ENCODE measurements around the gene CXXC5.

DNA sequence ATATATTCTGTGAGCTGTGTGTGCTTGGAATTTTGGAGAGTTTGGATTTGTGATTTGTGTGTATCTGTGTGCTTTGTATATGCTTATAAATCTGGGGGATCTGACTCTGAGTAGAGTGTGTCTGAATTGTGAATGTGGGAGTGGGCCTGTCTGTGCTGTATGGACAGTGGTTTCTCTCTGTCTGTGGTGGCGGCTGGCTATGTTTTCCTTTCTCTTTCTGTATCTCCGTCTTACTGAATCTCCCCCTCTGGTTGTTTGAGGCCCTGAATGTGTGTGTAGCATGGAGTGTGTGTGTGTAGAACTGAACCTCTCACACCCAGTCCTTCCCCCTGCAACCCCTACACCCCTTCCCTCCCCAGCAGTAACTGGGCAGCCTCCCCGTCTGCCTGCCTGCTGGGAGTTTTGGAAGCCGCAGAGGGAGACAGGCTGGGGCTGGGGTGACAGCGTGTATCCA, 4.7 kb downstream of the CXXC5 start:
- TF ChIP-seq, protein P1, sequence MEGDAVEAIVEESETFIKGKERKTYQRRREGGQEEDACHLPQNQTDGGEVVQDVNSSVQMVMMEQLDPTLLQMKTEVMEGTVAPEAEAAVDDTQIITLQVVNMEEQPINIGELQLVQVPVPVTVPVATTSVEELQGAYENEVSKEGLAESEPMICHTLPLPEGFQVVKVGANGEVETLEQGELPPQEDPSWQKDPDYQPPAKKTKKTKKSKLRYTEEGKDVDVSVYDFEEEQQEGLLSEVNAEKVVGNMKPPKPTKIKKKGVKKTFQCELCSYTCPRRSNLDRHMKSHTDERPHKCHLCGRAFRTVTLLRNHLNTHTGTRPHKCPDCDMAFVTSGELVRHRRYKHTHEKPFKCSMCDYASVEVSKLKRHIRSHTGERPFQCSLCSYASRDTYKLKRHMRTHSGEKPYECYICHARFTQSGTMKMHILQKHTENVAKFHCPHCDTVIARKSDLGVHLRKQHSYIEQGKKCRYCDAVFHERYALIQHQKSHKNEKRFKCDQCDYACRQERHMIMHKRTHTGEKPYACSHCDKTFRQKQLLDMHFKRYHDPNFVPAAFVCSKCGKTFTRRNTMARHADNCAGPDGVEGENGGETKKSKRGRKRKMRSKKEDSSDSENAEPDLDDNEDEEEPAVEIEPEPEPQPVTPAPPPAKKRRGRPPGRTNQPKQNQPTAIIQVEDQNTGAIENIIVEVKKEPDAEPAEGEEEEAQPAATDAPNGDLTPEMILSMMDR (conservative IDR thresholded peaks at IDR 0.05; ENCODE audit: low read length): no peak
- no peak for TF ChIP-seq EZH2phosphoT487 (IDR thresholded peaks at IDR 0.05; ENCODE audit: borderline replicate concordance, low read depth, low read length)
